Activated T-cell treated with anti-CD3 and anti-CD28 coated beads for 4 hours (primary cell): ENCODE results near the gene RAB37.

Source experiments
- DNase-seq: peaks from one replicate; pipeline ENCODE4 v3.0.0-alpha.2; 2020

Gene RAB37

GRCh38 chr17:74782571-74782970 lies 45.5 kb downstream of the RAB37 start:
- DNase-seq: no peak

GRCh38 chr17:74784125-74784810 lies 47.2 kb downstream of the RAB37 start:
- DNase-seq: no peak

- DNase-seq: no peak
These were observed 48.3 kb downstream of the RAB37 start for GRCh38 chr17:74785096-74785980.

- DNase-seq: no peak
These were observed 48.9 kb downstream of the RAB37 start for GRCh38 chr17:74785981-74786360.

- DNase-seq: no peak
These were observed 49.5 kb downstream of the RAB37 start for GRCh38 chr17:74786431-74787055.

- no peak for DNase-seq
These were observed 53.4 kb downstream of the RAB37 start for GRCh38 chr17:74790161-74791058.

GRCh38 chr17:74792586-74793105 lies 55.6 kb downstream of the RAB37 start:
- DNase-seq: no peak

- no peak for DNase-seq
These were observed 58.4 kb downstream of the RAB37 start for GRCh38 chr17:74795327-74796020.

GRCh38 chr17:74796211-74796610 lies 59.2 kb downstream of the RAB37 start:
- no peak for DNase-seq

- no peak for DNase-seq
These were observed 59.8 kb downstream of the RAB37 start for GRCh38 chr17:74796866-74797265.
